Dermis blood vessel endothelial cell (primary cell): ENCODE results near the gene UNC13A. TPM values are rescaled to one million over a fixed set of nuclear protein-coding genes. Genes with fewer than 3 reads are reported as not detected.

Experiments
- DNase-seq: peaks from one replicate; pipeline ENCODE4 v3.0.0; 2010
- total RNA-seq: library from RNA; depleted of rRNA; stranded (reverse); fragments of >200 nt; gene quantifications from 2 replicates; pipeline ENCODE4 v1.2.3, GENCODE V29; 2014

UNC13A gene
- total RNA-seq, 1 donor from 2014 or later, result under 0.01 TPM

DNA sequence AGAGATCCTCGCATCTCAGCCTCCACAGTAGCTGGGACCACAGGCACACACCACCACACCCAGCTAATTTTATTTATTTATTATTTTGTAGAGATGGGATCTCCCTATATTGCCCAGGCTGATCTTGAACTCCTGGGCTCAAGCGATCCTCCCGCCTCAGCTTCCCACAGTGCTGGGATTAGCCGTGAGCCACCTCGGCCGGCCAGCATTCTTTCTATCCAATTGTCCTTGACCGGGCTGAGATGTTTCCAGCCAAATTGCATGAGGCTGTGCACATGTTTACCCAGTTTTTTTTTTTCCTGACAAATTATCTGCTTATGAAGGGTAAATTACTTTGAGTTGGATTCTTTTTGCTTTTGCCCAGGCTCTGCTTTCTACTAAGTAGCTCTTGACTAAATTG is 28.2 kb downstream of the UNC13A start:
- DNase-seq, result no peak

DNA sequence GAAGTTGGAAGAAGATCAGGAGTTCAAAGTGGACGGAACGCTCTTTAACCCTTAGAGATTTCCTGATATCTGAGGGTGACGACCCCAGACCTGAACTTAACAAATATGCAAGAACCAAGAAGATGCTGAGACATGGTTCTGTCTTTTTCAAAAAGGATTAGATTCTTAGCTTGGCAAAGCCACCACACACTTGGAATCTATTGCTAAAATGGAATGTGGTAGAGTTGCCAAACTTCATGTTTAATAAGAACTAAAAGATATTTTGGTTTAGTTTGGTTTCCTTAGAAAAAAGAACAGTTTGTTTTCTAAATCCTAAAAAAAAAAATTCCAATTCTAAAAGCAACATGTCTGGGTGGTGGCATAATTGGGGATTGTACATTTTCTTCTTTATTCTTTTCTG is 29.5 kb downstream of the UNC13A start:
- DNase-seq, result no peak

- DNase-seq, result no peak
Observed at GRCh38 chr19:17658240-17658639, 29.9 kb downstream of the UNC13A start.

DNA sequence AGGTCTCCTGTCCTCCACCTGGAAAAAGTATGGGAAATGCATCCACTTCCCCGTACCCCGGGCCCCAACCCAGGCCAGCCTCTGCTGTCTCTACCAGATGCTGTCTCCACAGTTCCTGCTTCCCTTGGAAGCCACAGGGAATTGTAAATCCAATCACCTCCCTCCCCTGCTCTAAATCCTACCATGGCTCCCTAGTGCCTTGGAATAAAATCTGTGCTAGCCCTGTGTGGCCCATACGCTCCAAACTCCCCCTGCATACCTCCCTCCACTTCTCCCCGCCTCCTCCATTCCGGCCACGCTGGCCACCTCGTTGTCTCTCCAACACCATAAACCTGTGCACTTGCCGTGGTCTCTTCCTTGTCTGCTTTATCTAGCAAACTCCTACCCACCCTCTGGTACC is 31.2 kb downstream of the UNC13A start:
- DNase-seq, result no peak

DNA sequence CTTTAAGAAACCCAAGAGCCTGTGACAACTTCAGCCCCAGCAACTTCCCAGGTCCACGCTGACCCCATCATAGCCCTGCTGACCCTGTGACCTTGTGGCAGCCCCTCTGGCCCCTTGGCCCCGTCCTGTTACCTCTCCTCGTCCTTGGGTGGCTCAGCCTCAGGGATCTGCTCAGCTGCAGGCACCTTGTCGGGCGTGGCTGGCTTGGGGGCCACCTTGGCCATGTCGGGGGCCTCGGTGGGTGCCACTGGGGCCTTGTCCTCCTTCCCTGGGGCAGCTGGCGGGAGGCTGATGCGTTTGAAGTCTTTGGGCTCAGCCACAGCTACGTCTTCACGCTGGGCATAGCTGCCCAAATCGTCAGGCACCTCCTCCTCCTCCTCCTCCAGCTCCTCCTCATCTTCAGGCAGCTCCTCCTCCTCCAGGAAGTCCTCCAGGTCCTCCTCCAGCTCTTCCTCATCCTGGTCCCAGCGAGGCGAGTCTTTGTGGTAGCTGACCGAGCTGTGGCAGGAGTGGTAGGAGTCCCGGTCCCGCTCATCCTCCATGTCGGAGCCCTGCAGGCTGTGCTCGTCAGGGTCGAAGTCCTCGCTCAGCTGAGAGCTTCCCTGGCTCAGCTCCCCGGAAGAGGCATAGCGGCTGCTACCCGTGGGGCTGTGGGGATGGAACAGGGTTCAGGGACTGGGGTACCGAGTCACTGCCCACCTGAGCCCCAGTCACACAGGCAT is 32.2 kb downstream of the UNC13A start:
- no peak for DNase-seq

DNA sequence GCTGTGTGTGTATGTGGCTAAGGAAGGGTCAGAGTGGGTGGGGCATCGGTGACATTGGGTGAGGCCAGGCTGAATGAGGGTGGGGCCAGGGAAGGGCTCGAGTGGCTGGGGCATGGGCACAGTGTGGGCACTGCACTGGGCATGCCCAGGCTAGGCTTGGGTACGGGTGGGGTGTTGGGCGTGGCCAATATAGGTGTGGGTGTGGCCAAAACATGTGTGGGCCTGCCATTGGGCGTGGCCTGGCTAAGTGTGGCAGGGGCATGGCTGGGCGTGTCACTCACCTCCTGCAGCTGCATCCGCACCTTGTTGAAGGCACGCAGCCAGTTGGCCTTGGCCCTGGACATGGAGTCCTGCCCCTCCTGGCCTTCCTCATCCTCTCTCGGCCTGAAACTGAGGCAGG is 33.2 kb downstream of the UNC13A start:
- no peak for DNase-seq

GRCh38 chr19:17652627-17653026 is 35.5 kb downstream of the UNC13A start:
- DNase-seq, result no peak

- no peak for DNase-seq
Observed at GRCh38 chr19:17648786-17649185, 39.4 kb downstream of the UNC13A start.

DNA sequence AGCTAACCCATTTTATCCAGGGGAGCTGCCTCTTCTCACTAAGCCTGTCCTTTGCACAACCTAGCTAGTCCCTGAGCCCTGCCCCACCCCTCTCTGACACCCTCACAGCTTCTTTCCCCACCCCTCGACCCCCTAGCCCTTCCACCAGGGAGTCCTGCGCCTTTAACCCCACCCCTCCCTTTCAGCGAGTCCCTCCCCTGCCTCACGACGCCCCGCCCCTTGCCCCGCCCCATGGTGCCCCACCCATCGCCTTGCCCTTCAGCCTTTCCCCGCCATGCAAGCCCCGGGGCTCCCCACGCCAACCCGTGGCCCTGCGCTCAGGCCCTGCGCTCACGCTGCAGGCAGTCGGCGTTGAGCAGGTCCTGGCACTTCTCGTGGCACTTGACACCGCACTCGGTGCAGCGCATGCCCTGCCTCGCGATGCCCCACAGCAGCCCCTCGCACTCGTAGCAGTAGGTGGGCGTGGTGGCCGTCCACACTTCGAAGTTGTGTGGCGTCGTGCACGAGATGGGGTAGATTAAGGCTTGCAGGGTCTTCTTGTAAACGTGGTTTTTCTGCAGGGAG is 40.0 kb downstream of the UNC13A start:
- no peak for DNase-seq

- no peak for DNase-seq
Observed at GRCh38 chr19:17647071-17648020, 40.8 kb downstream of the UNC13A start.

- DNase-seq, result no peak
Observed at GRCh38 chr19:17646441-17646840, 41.7 kb downstream of the UNC13A start.

- DNase-seq, result no peak
Observed at GRCh38 chr19:17645339-17645963, 42.7 kb downstream of the UNC13A start.

DNA sequence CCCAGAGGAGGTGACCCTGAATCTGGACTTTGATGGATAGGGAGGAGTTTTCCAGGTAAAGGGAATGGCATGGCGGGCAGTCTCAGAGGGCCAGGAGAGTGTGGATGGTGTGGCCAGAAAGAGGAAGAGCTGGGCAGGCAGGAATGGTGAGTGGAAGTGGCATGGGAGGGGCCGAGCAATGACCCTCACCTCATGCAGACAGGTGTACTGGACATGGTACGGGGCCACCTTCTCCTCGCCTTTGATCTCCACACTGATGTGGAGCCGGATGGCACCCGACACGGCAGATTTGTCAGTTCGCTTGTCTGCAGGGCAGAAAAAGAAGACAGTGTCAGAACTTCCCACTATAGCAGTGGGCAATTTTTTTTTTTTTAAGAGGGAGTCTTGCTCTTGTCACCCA is 45.5 kb downstream of the UNC13A start:
- DNase-seq, result no peak

GRCh38 chr19:17641846-17642245 is 46.3 kb downstream of the UNC13A start:
- DNase-seq, result no peak

GRCh38 chr19:17641181-17641580 is 47.0 kb downstream of the UNC13A start:
- DNase-seq, result no peak

GRCh38 chr19:17633700-17634099 is 54.5 kb downstream of the UNC13A start:
- DNase-seq, result no peak

DNA sequence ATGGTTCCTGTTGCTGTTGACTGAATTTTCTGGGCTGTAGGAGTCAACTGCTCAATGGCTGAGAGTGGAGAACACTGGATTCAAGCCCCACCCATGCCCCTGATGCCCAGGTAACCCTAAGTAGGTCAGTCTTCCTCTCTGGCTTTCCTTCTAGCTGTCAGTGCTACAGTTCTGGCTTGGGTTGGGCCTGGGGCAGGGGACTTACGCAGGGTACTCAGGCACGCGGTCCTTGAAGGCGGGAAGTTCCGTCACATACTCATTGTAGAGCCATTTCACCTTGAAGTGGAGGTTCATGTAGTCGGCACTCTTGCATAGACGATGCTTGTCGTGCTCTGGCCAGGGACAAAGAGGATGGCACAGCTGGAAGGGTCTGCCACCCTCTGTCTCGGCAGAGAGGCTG is 55.6 kb downstream of the UNC13A start:
- no peak for DNase-seq

- no peak for DNase-seq
Observed at GRCh38 chr19:17629760-17630159, 58.4 kb downstream of the UNC13A start.

DNA sequence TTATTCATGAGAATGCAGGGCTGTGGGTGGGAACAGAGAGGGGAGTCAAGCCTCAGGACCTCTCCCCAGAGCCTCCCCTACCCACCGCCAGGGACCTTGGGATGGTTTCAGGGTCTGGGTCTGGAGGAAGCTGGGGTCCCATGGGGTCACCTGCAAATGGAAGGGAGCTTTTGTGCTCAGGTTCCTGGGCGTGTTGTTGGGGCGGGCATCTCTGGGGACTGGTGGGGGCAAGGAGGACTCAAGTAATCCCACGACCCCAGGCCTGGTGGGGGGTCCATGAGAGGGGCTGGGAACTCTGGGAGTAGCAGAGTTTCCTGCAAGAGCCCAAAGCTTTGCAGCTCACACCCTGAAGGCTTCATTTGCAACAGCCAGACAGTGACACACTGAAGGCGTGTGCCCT is 60.2 kb downstream of the UNC13A start:
- no peak for DNase-seq

DNA sequence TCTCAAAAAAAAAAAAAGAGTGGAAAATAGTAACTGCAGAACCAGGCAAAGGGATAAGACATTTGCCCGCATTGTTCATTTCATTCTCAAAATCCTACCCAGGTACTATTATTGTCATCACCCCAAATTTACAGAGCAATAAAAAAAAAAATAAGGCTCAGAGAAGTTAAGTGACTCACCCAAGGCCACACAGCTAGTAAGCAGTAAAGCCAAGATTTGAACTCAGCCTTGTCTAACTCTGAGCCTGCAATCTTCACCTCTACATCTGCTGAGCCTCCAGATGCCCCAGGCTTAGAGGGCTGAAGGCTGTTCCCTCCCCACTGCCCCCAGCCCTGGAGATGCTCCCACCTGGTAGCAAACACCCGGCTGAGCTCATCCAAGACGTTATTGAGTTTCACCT is 61.0 kb downstream of the UNC13A start:
- DNase-seq, result no peak

DNA sequence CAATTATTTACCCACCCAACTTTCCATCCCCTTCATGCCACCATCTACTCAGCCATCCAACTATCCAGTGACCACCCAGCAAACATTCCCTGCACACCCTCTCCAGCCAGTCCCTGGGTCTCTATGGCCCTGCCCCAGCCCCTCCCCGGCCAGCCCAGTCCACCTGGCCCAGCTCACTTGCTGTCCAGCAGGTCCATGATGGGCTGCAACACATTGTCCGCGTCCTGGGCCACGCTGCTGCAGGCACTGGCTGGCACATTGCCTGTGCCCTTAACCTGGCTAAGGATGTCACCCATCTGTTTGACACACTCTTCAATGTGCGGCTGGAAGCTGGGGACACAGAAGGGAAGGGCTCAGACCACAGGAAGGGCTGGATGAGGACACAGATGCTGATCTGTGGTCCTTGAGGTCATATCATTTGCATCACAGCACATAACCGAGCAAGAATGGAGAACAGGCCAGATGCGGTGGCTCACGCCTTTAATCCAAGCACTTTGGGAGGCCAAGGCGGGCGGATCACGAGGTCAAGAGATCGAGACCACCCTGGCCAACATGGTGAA is 61.6 kb downstream of the UNC13A start:
- no peak for DNase-seq

GRCh38 chr19:17625980-17626379 is 62.2 kb downstream of the UNC13A start:
- DNase-seq, result no peak

DNA sequence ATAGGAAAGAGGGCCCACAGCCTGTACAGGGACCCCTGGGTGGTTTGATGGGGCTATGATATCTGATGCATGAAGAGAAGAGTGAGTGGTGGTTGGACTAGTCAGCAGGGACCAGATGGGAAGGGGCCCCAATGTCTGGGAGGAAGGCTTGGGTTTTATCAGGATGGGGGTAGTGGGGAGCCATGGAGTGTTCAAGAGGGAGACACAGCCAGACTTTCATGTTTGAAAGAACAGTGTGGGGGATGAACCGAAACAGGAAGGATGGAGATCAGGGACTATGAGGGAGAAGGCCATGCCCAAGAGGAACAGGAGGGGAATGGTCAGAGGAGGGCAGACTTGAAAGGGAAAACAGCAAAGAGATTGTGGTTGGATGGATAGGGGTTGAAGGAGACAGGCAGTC is 63.1 kb downstream of the UNC13A start:
- DNase-seq, result no peak
